Mesendoderm (in vitro differentiated cells): ENCODE measurements around the gene ANKRD40CL. TPM values are rescaled to one million over a fixed set of nuclear protein-coding genes. Genes with fewer than 3 reads are reported as not detected.

Experiments
- DNase-seq: peaks from one replicate; pipeline ENCODE4 v3.0.0; 2013
- H2AK5ac ChIP-seq: 2 replicates; pipeline ENCODE4 v1.6.1; 2013; ENCODE audit warnings: low read length, inconsistent platforms
- H2BK120ac ChIP-seq: 2 replicates; pipeline ENCODE4 v1.6.1; 2013; ENCODE audit warnings: low read depth, mild to moderate bottlenecking, low read length, moderate library complexity, mixed read lengths
- H2BK15ac ChIP-seq: replicated peaks from 2 replicates; pipeline ENCODE4 v1.6.1; 2013; ENCODE audit warnings: low read depth, mild to moderate bottlenecking, moderate library complexity
- H2BK5ac ChIP-seq: 2 replicates; pipeline ENCODE4 v1.6.1; 2013; ENCODE audit warnings: low read length, inconsistent platforms
- H3K18ac ChIP-seq: 2 replicates; pipeline ENCODE4 v1.6.1; 2013; ENCODE audit warnings: mild to moderate bottlenecking, low read length, mixed read lengths
- H3K23ac ChIP-seq: one replicate; pipeline ENCODE4 v1.6.1; 2013; ENCODE audit warnings: low read length
- H3K27ac ChIP-seq: 2 replicates; pipeline ENCODE4 v1.5.1; 2013; ENCODE audit warnings: low read depth, mild to moderate bottlenecking, inconsistent platforms, low read length, moderate library complexity
- H3K27me3 ChIP-seq: 2 replicates; pipeline ENCODE4 v1.6.1; 2013; ENCODE audit warnings: low read length, control low read depth, mild to moderate bottlenecking, inconsistent platforms; ENCODE audit not compliant: insufficient read depth, poor library complexity
- H3K36me3 ChIP-seq: 2 replicates; pipeline ENCODE4 v1.6.1; 2013; ENCODE audit warnings: low read length, inconsistent platforms; ENCODE audit not compliant: control insufficient read depth, insufficient read depth
- H3K4ac ChIP-seq: one replicate; pipeline ENCODE4 v1.6.1; 2013; ENCODE audit warnings: low read depth, mild to moderate bottlenecking, low read length, moderate library complexity
- H3K4me1 ChIP-seq: 2 replicates; pipeline ENCODE4 v1.6.1; 2013; ENCODE audit warnings: low read depth, low read length, inconsistent platforms; ENCODE audit not compliant: control insufficient read depth
- H3K4me2 ChIP-seq: 2 replicates; pipeline ENCODE4 v1.6.1; 2013; ENCODE audit warnings: low read length
- H3K4me3 ChIP-seq: 2 replicates; pipeline ENCODE4 v1.5.1; 2013; ENCODE audit warnings: mild to moderate bottlenecking, low read length
- H3K56ac ChIP-seq: one replicate; pipeline ENCODE4 v1.6.1; 2013; ENCODE audit warnings: low read length
- H3K79me1 ChIP-seq: 2 replicates; pipeline ENCODE4 v1.6.1; 2013; ENCODE audit warnings: low read length, inconsistent platforms
- H3K79me2 ChIP-seq: 2 replicates; pipeline ENCODE4 v1.6.1; 2013; ENCODE audit warnings: mild to moderate bottlenecking, low read length; ENCODE audit not compliant: control insufficient read depth, insufficient read depth
- H3K9ac ChIP-seq: 2 replicates; pipeline ENCODE4 v1.6.1; 2013; ENCODE audit warnings: low read length, inconsistent platforms
- H4K5ac ChIP-seq: one replicate; pipeline ENCODE4 v1.6.1; 2013; ENCODE audit warnings: low read length
- H4K8ac ChIP-seq: one replicate; pipeline ENCODE4 v1.6.1; 2013; ENCODE audit warnings: low read depth, mild to moderate bottlenecking, control low read depth, low read length, moderate library complexity
- WGBS: extraction: QIAGEN DNeasy Blood & Tissue Kit; methylation state at CpG from one replicate; pipeline ENCODE4 v1.1.7; 2013; ENCODE audit warnings: low lambda C conversion rate, missing lambda C conversion rate; ENCODE audit not compliant: insufficient coverage; ENCODE audit errors: extremely low coverage; 5-methylcytosine and 5-hydroxymethylcytosine counted together
- small RNA-seq: library from polyadenylated mRNA; stranded (forward); fragments of <200 nt; extraction: miRNeasy Mini kit (QIAGEN cat#:217004); gene quantifications from one replicate; pipeline ENCODE3, GENCODE V24; 2013; ENCODE audit not compliant: insufficient read depth

ANKRD40CL gene

DNA sequence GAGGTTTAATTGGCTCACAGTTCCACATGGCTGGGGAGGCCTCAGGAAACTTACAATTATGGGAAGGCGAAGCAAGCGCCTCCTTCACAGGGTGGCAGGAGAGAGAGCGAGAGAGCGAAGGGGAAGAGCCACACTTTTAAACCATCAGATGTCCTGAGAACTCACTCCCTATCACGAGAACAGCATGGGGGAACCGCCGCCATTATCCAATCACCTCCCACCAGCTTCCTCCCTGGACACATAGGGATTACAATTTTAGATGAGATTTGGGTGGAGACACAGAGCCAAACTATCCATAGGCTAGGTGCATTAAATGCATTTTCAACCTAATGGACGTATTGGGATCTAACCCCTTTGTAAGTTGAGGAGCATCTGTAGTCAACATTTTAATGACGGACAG lies 54.7 kb downstream of the ANKRD40CL start:
- Histone ChIP-seq H3K9ac (no peak overlapping the region), H3K27ac (no peak overlapping the region), H3K18ac (no peak overlapping the region), H4K8ac (no peak overlapping the region), H3K36me3 (no peaks in the 10 kb centered on the region), H3K79me2 (no peaks in the 10 kb centered on the region), H2BK120ac (no peak overlapping the region), H4K5ac (no peak overlapping the region), H3K79me1 (no peaks in the 10 kb centered on the region), H3K27me3 (no peaks in the 10 kb centered on the region), H3K4ac (no peak overlapping the region), H2BK5ac (no peak overlapping the region), H3K4me2 (no peak overlapping the region), H3K23ac (no peak overlapping the region), H2AK5ac (no peak overlapping the region), H2BK15ac (no peak overlapping the region), H3K4me1 (peaks cover 3% of the 10 kb centered on the region), H3K56ac (no peak overlapping the region), H3K4me3 (no peak overlapping the region)
- whole genome bisulfite sequencing = no CpG with 5 or more reads among the region's 9 CpGs
- no peak for DNase-seq

Small RNAs within 50 kb of the gene (small RNA-seq; reads per million reads assigned to genes)
- not detected for gene AC005921.1
- not detected for gene MIR8059
